VCaP (cell line): Measurements from ENCODE around the gene ZMYM4.
A peak's percentile ranks its signal among the peaks of the same experiment; 100 is the strongest.

ENCODE experiments used
- H3K27ac ChIP-seq: fragments of 450-650 bp; 2 replicates; pipeline ENCODE4 v1.5.1; 2017
- CTCF ChIP-seq: fragments of 450-650 bp; conservative IDR thresholded peaks from 2 replicates; pipeline ENCODE4 v1.5.1; 2017; ENCODE audit warnings: mild to moderate bottlenecking, moderate library complexity

ZMYM4 gene

GRCh38 chr1:35268282-35269200, at the start of gene ZMYM4:
Gene ZMYM4 (plus strand): TSS chr1:35268709. CDS start chr1:35269047, 338 bp downstream.
- TF ChIP-seq CTCF = no peak
- peak within 1 kb of the TSS; percentile 94 for H3K27ac ChIP-seq

- peak; percentile 59 for TF ChIP-seq CTCF
- no peak overlapping the region for H3K27ac ChIP-seq
These were observed 47.5 kb upstream of the ZMYM4 start for GRCh38 chr1:35220976-35221375.

- H3K27ac ChIP-seq = peak overlapping the region; percentile 4; the same call in 1 of the 2 replicates
- no peak for TF ChIP-seq CTCF
These were observed 46.0 kb upstream of the ZMYM4 start for GRCh38 chr1:35222322-35223083.

- TF ChIP-seq CTCF = no peak
- H3K27ac ChIP-seq = peak overlapping the region; percentile 4; the same call in 1 of the 2 replicates
These were observed 45.4 kb upstream of the ZMYM4 start for GRCh38 chr1:35223084-35223630.

- TF ChIP-seq CTCF = no peak
- H3K27ac ChIP-seq = no peak overlapping the region
These were observed 42.0 kb upstream of the ZMYM4 start for GRCh38 chr1:35226546-35226945.

GRCh38 chr1:35229587-35230360, 38.7 kb upstream of the ZMYM4 start:
- H3K27ac ChIP-seq = no peak overlapping the region
- TF ChIP-seq CTCF = no peak
